ENCODE results near the gene FDXR.

FDXR gene

DNA sequence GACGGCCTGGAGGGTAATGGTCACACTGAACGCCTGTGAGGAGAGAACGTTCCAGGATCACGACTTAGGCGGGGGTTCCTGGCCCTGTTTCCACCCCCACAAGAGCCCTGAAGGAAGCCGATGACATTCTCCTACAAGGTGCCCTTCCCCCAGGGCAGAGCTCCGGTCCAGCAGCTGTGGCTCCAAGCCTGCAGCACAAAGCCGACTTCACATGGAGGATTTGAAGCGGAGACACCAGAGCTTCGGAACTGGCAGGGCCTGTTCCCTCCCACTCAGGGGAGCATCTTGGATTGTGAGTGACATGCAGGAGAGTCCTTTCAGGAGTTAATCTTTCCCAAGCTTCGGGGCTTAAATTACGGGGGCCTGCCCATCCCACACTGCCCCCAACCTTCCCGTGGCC, 15.7 kb upstream of the FDXR start:
- Histone ChIP-seq H3K27me3 (ENCODE audit: insufficient read depth, low read length, poor library complexity) (no peaks in the 10 kb centered on the region), H3K36me3 (ENCODE audit: control insufficient read depth, insufficient read depth, low read length) (no peaks in the 10 kb centered on the region), H2AK5ac (ENCODE audit: low read length) (no peak overlapping the region)

GRCh38 chr17:74883241-74883745, 10.5 kb upstream of the FDXR start:
- H2BK120ac ChIP-seq (ENCODE audit: low read depth, low read length) = no peak overlapping the region
- no peak overlapping the region for H3K56ac ChIP-seq (ENCODE audit: low read length)
- H3K18ac ChIP-seq (ENCODE audit: low read length) = no peak overlapping the region
- no CpG with 5 or more reads among the region's 15 CpGs for WGBS (ENCODE audit: extremely low coverage, insufficient coverage, low lambda C conversion rate)
- no peaks in the 10 kb centered on the region for H3K79me1 ChIP-seq (ENCODE audit: low read length)
- H3K36me3 ChIP-seq (ENCODE audit: control insufficient read depth, insufficient read depth, low read length) = no peaks in the 10 kb centered on the region
- H2AK5ac ChIP-seq (ENCODE audit: low read length) = no peak overlapping the region
- H2BK5ac ChIP-seq (ENCODE audit: low read length) = no peak overlapping the region
- no peaks in the 10 kb centered on the region for H3K4me1 ChIP-seq (ENCODE audit: control insufficient read depth, low read depth, low read length)
- no peak overlapping the region for H3K27ac ChIP-seq (ENCODE audit: low read depth, low read length)
- no peak overlapping the region for H2BK15ac ChIP-seq (replicated peaks; ENCODE audit: low read depth)
- no peak overlapping the region for H3K4ac ChIP-seq (ENCODE audit: low read depth, low read length)
- H3K4me2 ChIP-seq (ENCODE audit: low read length) = no peak overlapping the region
- H3K9ac ChIP-seq (ENCODE audit: low read length) = no peak overlapping the region
- no peak for DNase-seq
- H3K27me3 ChIP-seq (ENCODE audit: insufficient read depth, low read length, poor library complexity) = no peaks in the 10 kb centered on the region
- H3K4me3 ChIP-seq (ENCODE audit: low read length) = no peak overlapping the region
- no peak overlapping the region for H4K5ac ChIP-seq (ENCODE audit: low read length)
- H3K23ac ChIP-seq (ENCODE audit: low read length) = no peak overlapping the region
- H4K8ac ChIP-seq (ENCODE audit: low read depth, low read length) = no peak overlapping the region
- H3K79me2 ChIP-seq (ENCODE audit: control insufficient read depth, insufficient read depth, low read length) = no peaks in the 10 kb centered on the region

More for the DNA sequence above, 15.7 kb upstream of the FDXR start:
- Histone ChIP-seq H2BK120ac (ENCODE audit: low read depth, low read length) (no peak overlapping the region), H3K4me3 (ENCODE audit: low read length) (no peak overlapping the region), H4K8ac (ENCODE audit: low read depth, low read length) (no peak overlapping the region), H3K79me1 (ENCODE audit: low read length) (no peaks in the 10 kb centered on the region), H3K4me1 (ENCODE audit: control insufficient read depth, low read depth, low read length) (no peaks in the 10 kb centered on the region), H3K56ac (ENCODE audit: low read length) (no peak overlapping the region), H3K18ac (ENCODE audit: low read length) (no peak overlapping the region), H3K79me2 (ENCODE audit: control insufficient read depth, insufficient read depth, low read length) (no peaks in the 10 kb centered on the region), H3K4ac (ENCODE audit: low read depth, low read length) (no peak overlapping the region), H2BK5ac (ENCODE audit: low read length) (no peak overlapping the region), H2BK15ac (replicated peaks; ENCODE audit: low read depth) (no peak overlapping the region), H3K4me2 (ENCODE audit: low read length) (no peak overlapping the region), H3K9ac (ENCODE audit: low read length) (no peak overlapping the region), H4K5ac (ENCODE audit: low read length) (no peak overlapping the region), H3K27ac (ENCODE audit: low read depth, low read length) (no peak overlapping the region), H3K23ac (ENCODE audit: low read length) (no peak overlapping the region)
- no CpG with 5 or more reads among the region's 13 CpGs for WGBS (ENCODE audit: extremely low coverage, insufficient coverage, low lambda C conversion rate)
- no peak for DNase-seq

DNA sequence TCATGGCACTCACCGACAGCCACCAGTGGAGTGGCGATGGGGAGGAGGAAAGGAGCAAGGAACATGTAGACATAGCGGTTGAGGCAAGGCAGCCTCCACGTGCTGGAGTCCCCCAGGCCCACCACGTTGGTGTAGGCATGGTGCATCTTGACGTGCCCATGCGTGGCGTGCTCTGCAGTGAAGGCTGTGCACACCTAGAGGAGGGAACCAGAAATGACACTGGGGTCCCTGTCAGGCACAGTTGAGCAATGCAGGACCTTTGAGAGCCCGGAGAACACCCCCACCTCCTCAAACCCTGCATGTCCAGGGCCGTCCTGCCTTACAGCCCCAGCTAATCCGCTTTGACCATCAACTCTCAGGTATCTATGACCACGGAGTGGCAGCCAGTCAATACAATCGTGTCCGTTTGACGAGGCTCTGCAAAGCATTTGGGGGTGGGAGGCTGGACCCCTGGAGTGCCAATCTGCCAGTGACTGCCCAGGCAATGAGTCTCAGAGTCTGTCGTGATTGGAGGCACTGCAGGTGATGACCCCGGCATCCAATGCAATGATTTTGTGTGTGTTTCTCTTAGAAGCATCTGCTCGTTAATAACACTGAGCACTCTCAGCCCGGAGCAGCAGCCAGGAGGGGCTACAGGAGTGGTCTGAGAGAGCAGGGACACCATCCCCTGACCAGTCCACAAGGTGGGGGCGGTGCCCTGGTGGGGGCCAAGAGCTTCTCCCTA, 9.9 kb upstream of the FDXR start:
- Histone ChIP-seq H3K23ac (ENCODE audit: low read length) (no peak overlapping the region), H3K4me3 (ENCODE audit: low read length) (no peak overlapping the region), H2BK5ac (ENCODE audit: low read length) (no peak overlapping the region), H3K27ac (ENCODE audit: low read depth, low read length) (no peak overlapping the region), H2BK120ac (ENCODE audit: low read depth, low read length) (no peak overlapping the region), H3K36me3 (ENCODE audit: control insufficient read depth, insufficient read depth, low read length) (no peaks in the 10 kb centered on the region), H3K79me1 (ENCODE audit: low read length) (no peaks in the 10 kb centered on the region), H3K18ac (ENCODE audit: low read length) (no peak overlapping the region), H3K27me3 (ENCODE audit: insufficient read depth, low read length, poor library complexity) (no peaks in the 10 kb centered on the region), H3K56ac (ENCODE audit: low read length) (no peak overlapping the region), H3K9ac (ENCODE audit: low read length) (no peak overlapping the region), H3K79me2 (ENCODE audit: control insufficient read depth, insufficient read depth, low read length) (no peaks in the 10 kb centered on the region), H3K4me2 (ENCODE audit: low read length) (no peak overlapping the region), H3K4ac (ENCODE audit: low read depth, low read length) (no peak overlapping the region), H2BK15ac (replicated peaks; ENCODE audit: low read depth) (no peak overlapping the region), H2AK5ac (ENCODE audit: low read length) (no peak overlapping the region), H4K5ac (ENCODE audit: low read length) (no peak overlapping the region), H3K4me1 (ENCODE audit: control insufficient read depth, low read depth, low read length) (no peaks in the 10 kb centered on the region), H4K8ac (ENCODE audit: low read depth, low read length) (no peak overlapping the region)
- no CpG with 5 or more reads among the region's 20 CpGs for WGBS (ENCODE audit: extremely low coverage, insufficient coverage, low lambda C conversion rate)
- DNase-seq = no peak

- no peaks in the 10 kb centered on the region for H3K79me2 ChIP-seq (ENCODE audit: control insufficient read depth, insufficient read depth, low read length)
- no peak overlapping the region for H2BK15ac ChIP-seq (replicated peaks; ENCODE audit: low read depth)
- no peak overlapping the region for H4K5ac ChIP-seq (ENCODE audit: low read length)
- H3K4me3 ChIP-seq (ENCODE audit: low read length) = no peak overlapping the region
- H4K8ac ChIP-seq (ENCODE audit: low read depth, low read length) = no peak overlapping the region
- no peak overlapping the region for H3K4me2 ChIP-seq (ENCODE audit: low read length)
- no peak overlapping the region for H2BK120ac ChIP-seq (ENCODE audit: low read depth, low read length)
- H3K36me3 ChIP-seq (ENCODE audit: control insufficient read depth, insufficient read depth, low read length) = no peaks in the 10 kb centered on the region
- no peak overlapping the region for H3K9ac ChIP-seq (ENCODE audit: low read length)
- DNase-seq = no peak
- H2AK5ac ChIP-seq (ENCODE audit: low read length) = no peak overlapping the region
- WGBS (ENCODE audit: extremely low coverage, insufficient coverage, low lambda C conversion rate) = no CpG with 5 or more reads among the region's 11 CpGs
- H3K27ac ChIP-seq (ENCODE audit: low read depth, low read length) = no peak overlapping the region
- no peaks in the 10 kb centered on the region for H3K4me1 ChIP-seq (ENCODE audit: control insufficient read depth, low read depth, low read length)
- no peak overlapping the region for H3K56ac ChIP-seq (ENCODE audit: low read length)
- H3K4ac ChIP-seq (ENCODE audit: low read depth, low read length) = no peak overlapping the region
- no peaks in the 10 kb centered on the region for H3K79me1 ChIP-seq (ENCODE audit: low read length)
- no peaks in the 10 kb centered on the region for H3K27me3 ChIP-seq (ENCODE audit: insufficient read depth, low read length, poor library complexity)
- no peak overlapping the region for H2BK5ac ChIP-seq (ENCODE audit: low read length)
- H3K23ac ChIP-seq (ENCODE audit: low read length) = no peak overlapping the region
- no peak overlapping the region for H3K18ac ChIP-seq (ENCODE audit: low read length)
These were observed 8.3 kb upstream of the FDXR start for GRCh38 chr17:74881073-74881472.

- H2AK5ac ChIP-seq (ENCODE audit: low read length) = no peak overlapping the region
- no peak overlapping the region for H2BK15ac ChIP-seq (replicated peaks; ENCODE audit: low read depth)
- H4K8ac ChIP-seq (ENCODE audit: low read depth, low read length) = no peak overlapping the region
- no peak overlapping the region for H3K4ac ChIP-seq (ENCODE audit: low read depth, low read length)
- no peaks in the 10 kb centered on the region for H3K79me1 ChIP-seq (ENCODE audit: low read length)
- no peaks in the 10 kb centered on the region for H3K36me3 ChIP-seq (ENCODE audit: control insufficient read depth, insufficient read depth, low read length)
- H4K5ac ChIP-seq (ENCODE audit: low read length) = no peak overlapping the region
- no peak overlapping the region for H3K56ac ChIP-seq (ENCODE audit: low read length)
- no CpG with 5 or more reads among the region's 16 CpGs for WGBS (ENCODE audit: extremely low coverage, insufficient coverage, low lambda C conversion rate)
- H3K79me2 ChIP-seq (ENCODE audit: control insufficient read depth, insufficient read depth, low read length) = no peaks in the 10 kb centered on the region
- DNase-seq = no peak
- H3K23ac ChIP-seq (ENCODE audit: low read length) = no peak overlapping the region
- H3K4me1 ChIP-seq (ENCODE audit: control insufficient read depth, low read depth, low read length) = no peaks in the 10 kb centered on the region
- no peaks in the 10 kb centered on the region for H3K27me3 ChIP-seq (ENCODE audit: insufficient read depth, low read length, poor library complexity)
- H2BK5ac ChIP-seq (ENCODE audit: low read length) = no peak overlapping the region
- H3K4me3 ChIP-seq (ENCODE audit: low read length) = no peak overlapping the region
- H2BK120ac ChIP-seq (ENCODE audit: low read depth, low read length) = no peak overlapping the region
- H3K9ac ChIP-seq (ENCODE audit: low read length) = no peak overlapping the region
- no peak overlapping the region for H3K18ac ChIP-seq (ENCODE audit: low read length)
- no peak overlapping the region for H3K27ac ChIP-seq (ENCODE audit: low read depth, low read length)
- H3K4me2 ChIP-seq (ENCODE audit: low read length) = no peak overlapping the region
These were observed 6.5 kb upstream of the FDXR start for GRCh38 chr17:74879308-74879707.

- Histone ChIP-seq H3K18ac (ENCODE audit: low read length) (no peak overlapping the region), H3K79me1 (ENCODE audit: low read length) (no peaks in the 10 kb centered on the region)
These were observed 5.9 kb upstream of the FDXR start for GRCh38 chr17:74878658-74879057.

More at GRCh38 chr17:74878658-74879057, 5.9 kb upstream of the FDXR start:
- Histone ChIP-seq H2BK15ac (replicated peaks; ENCODE audit: low read depth) (no peak overlapping the region), H3K4ac (ENCODE audit: low read depth, low read length) (no peak overlapping the region), H4K8ac (ENCODE audit: low read depth, low read length) (no peak overlapping the region), H2AK5ac (ENCODE audit: low read length) (no peak overlapping the region), H3K27me3 (ENCODE audit: insufficient read depth, low read length, poor library complexity) (no peaks in the 10 kb centered on the region), H3K4me1 (ENCODE audit: control insufficient read depth, low read depth, low read length) (no peaks in the 10 kb centered on the region), H3K4me3 (ENCODE audit: low read length) (no peak overlapping the region), H2BK5ac (ENCODE audit: low read length) (no peak overlapping the region), H3K23ac (ENCODE audit: low read length) (no peak overlapping the region), H3K79me2 (ENCODE audit: control insufficient read depth, insufficient read depth, low read length) (no peaks in the 10 kb centered on the region), H2BK120ac (ENCODE audit: low read depth, low read length) (no peak overlapping the region), H3K27ac (ENCODE audit: low read depth, low read length) (no peak overlapping the region), H3K56ac (ENCODE audit: low read length) (no peak overlapping the region), H3K9ac (ENCODE audit: low read length) (no peak overlapping the region), H3K4me2 (ENCODE audit: low read length) (no peak overlapping the region), H4K5ac (ENCODE audit: low read length) (no peak overlapping the region), H3K36me3 (ENCODE audit: control insufficient read depth, insufficient read depth, low read length) (no peaks in the 10 kb centered on the region)
- DNase-seq = no peak
- no CpG with 5 or more reads among the region's 2 CpGs for WGBS (ENCODE audit: extremely low coverage, insufficient coverage, low lambda C conversion rate)

Data from mesendoderm (in vitro differentiated cells).